Breast epithelium (tissue), 3 donors: ENCODE data around the gene NEU2.

Experiments
- POLR2A ChIP-seq: fragments of 450-650 bp; IDR thresholded peaks from one replicate; pipeline ENCODE4 v1.6.1; 2016; ENCODE audit warnings: antibody characterized with exemption, mild to moderate bottlenecking, moderate library complexity
- POLR2AphosphoS5 ChIP-seq, 3 donors: sonication (generic); formaldehyde crosslinking; IDR thresholded peaks; one replicate each; pipeline ENCODE4 v1.6.1; 2017; ENCODE audit warnings: antibody characterized with exemption in 3 of 3
- TF ChIP-seq, protein P1 (sequence below), 3 donors: fragments of 450-650 bp; IDR thresholded peaks; one replicate each; pipeline ENCODE4 v1.5.1; 2016 to 2017; ENCODE audit warnings: antibody characterized with exemption in 3 of 3, mild to moderate bottlenecking in 3 of 3, moderate library complexity in 3 of 3

GRCh38 chr2:233012301-233012971, 20.0 kb upstream of the NEU2 start:
- TF ChIP-seq, protein P1, sequence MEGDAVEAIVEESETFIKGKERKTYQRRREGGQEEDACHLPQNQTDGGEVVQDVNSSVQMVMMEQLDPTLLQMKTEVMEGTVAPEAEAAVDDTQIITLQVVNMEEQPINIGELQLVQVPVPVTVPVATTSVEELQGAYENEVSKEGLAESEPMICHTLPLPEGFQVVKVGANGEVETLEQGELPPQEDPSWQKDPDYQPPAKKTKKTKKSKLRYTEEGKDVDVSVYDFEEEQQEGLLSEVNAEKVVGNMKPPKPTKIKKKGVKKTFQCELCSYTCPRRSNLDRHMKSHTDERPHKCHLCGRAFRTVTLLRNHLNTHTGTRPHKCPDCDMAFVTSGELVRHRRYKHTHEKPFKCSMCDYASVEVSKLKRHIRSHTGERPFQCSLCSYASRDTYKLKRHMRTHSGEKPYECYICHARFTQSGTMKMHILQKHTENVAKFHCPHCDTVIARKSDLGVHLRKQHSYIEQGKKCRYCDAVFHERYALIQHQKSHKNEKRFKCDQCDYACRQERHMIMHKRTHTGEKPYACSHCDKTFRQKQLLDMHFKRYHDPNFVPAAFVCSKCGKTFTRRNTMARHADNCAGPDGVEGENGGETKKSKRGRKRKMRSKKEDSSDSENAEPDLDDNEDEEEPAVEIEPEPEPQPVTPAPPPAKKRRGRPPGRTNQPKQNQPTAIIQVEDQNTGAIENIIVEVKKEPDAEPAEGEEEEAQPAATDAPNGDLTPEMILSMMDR (IDR thresholded peaks at IDR 0.05): no peak
- TF ChIP-seq POLR2A (no peak), POLR2AphosphoS5 (IDR thresholded peaks at IDR 0.05) (no peak)
